Psoas muscle (tissue), 8 donors: ENCODE measurements around the gene CTIF. TPM values are rescaled to one million over a fixed set of nuclear protein-coding genes. Genes with fewer than 3 reads are reported as not detected.

Experiments used
- ATAC-seq, 4 donors: fragments of 200-7000 bp; cut with Tn5 transposase; one replicate each; pipeline ENCODE4 v1.9.1; 2020; ENCODE audit warnings: moderate library complexity in 3 of 4, mild to moderate bottlenecking in 2 of 4
- DNase-seq, 2 donors: peaks; one replicate each; pipeline ENCODE4 v3.0.0-alpha.2; 2020
- H3K27ac ChIP-seq: fragments of 200-600 bp; one replicate; pipeline ENCODE4 v1.8.0; 2022
- H3K27me3 ChIP-seq, 3 donors: fragments of 200-600 bp in 1 of 3; one replicate each; pipeline versions ENCODE4 v1.6.1 to v1.8.0; 2013 to 2022; ENCODE audit warnings: low read length in 2 of 3, mild to moderate bottlenecking in 2 of 3, moderate library complexity in 1 of 3; ENCODE audit not compliant: insufficient read depth in 3 of 3
- H3K36me3 ChIP-seq, 2 donors: fragments of 200-600 bp in 1 of 2; one replicate each; pipeline versions ENCODE4 v1.6.1 to v1.8.0; 2013 to 2022; ENCODE audit warnings: low read depth in 1 of 2, mild to moderate bottlenecking in 1 of 2, moderate library complexity in 1 of 2; ENCODE audit not compliant: insufficient read depth in 1 of 2
- H3K4me1 ChIP-seq: fragments of 200-600 bp; one replicate; pipeline ENCODE4 v1.8.0; 2022
- H3K4me3 ChIP-seq: fragments of 200-600 bp; one replicate; pipeline ENCODE4 v1.8.0; 2022; ENCODE audit warnings: mild to moderate bottlenecking
- H3K9me3 ChIP-seq: fragments of 200-600 bp; one replicate; pipeline ENCODE4 v1.8.0; 2022
- CTCF ChIP-seq: fragments of 200-600 bp; IDR thresholded peaks from one replicate; pipeline ENCODE4 v1.8.0; 2022; ENCODE audit warnings: antibody characterized with exemption
- WGBS, 3 donors: extraction: QIAGEN DNeasy Blood & Tissue Kit; methylation state at CpG; one replicate each; pipeline versions ENCODE4 v1.1.6 to v1.1.7; 2013; 5-methylcytosine and 5-hydroxymethylcytosine counted together
- intact Hi-C, 2 donors: fragments of 100-400 bp; cut with DNase I; formaldehyde crosslinking; loops; one replicate each; pipeline versions ENCODE4 v1.11.0 to v1.14.2; 2022
- polyA plus RNA-seq, 3 donors: library from polyadenylated mRNA; stranded (reverse); fragments of 200-250 nt; gene quantifications; one replicate each; pipeline ENCODE4 v1.2.3, GENCODE V29; 2013
- total RNA-seq, 4 donors: library from RNA; stranded (reverse); fragmentation: NEBNext Ultra II Directional in 2 of 4; extraction: Animal tissue kit (Norgen Biotek cat#: 25700) in 2 of 4; gene quantifications; one replicate each; pipeline versions ENCODE4 v1.2.1 to v1.2.4, GENCODE V29; 2021 to 2023
- donor health status: healthy with polysubstance abuse.
- donor health status: DM: no; HTN: no; CAD: no; lungs with moderate emphysema.
- donor health status: Bipolar disorder and iron deficiency.
- donor health status: healthy.
- donor health status: DM: yes; HTN: yes; CAD: no.
- donor health status: DM: no; HTN: no; CAD: no.
- donor health status: DM: no; HTN: no; CAD: no.
- donor health status: DM: yes; HTN: yes; CAD: no.

Gene CTIF
- total and polyA plus RNA-seq, 7 donors, result 11.3 to 40.5 (median 26.9) TPM

- ATAC-seq (no peak), DNase-seq (no peak)
- peaks cover 56% of the 10 kb centered on the region for H3K4me1 ChIP-seq
- H3K27ac ChIP-seq, result no peak overlapping the region
- no peak for TF ChIP-seq CTCF
- H3K27me3 ChIP-seq, result no peaks in the 10 kb centered on the region
- intact Hi-C loops, result loop anchor here in 1 of 2 donors (5.0 kb wide), 1 partner anchor 49 kb away; no protein-coding TSS in a partner anchor
- H3K36me3 ChIP-seq, result no peaks in the 10 kb centered on the region
- no peaks in the 10 kb centered on the region for H3K9me3 ChIP-seq
- H3K4me3 ChIP-seq, result no peak overlapping the region
- 41 to 65% (median 42%) methylated on average over 5 of the region's 5 CpGs for WGBS, 3 donors
Measured at GRCh38 chr18:48608581-48608980, 69.8 kb downstream of the CTIF start.

GRCh38 chr18:48609114-48609513 lies 70.3 kb downstream of the CTIF start:
- H3K4me3 ChIP-seq, result no peak overlapping the region
- intact Hi-C loops, result loop anchor here in 1 of 2 donors (5.0 kb wide), 1 partner anchor 48 kb away; no protein-coding TSS in a partner anchor
- WGBS, 3 donors, result 94 to 98% (median 94%) methylated on average over 3 of the region's 3 CpGs
- DNase-seq, result no peak
- H3K9me3 ChIP-seq, result no peaks in the 10 kb centered on the region
- no peaks in the 10 kb centered on the region for H3K27me3 ChIP-seq
- H3K27ac ChIP-seq, result no peak overlapping the region
- ATAC-seq, result no peak
- TF ChIP-seq CTCF, result no peak
- no peaks in the 10 kb centered on the region for H3K36me3 ChIP-seq
- peaks cover 58% of the 10 kb centered on the region for H3K4me1 ChIP-seq

GRCh38 chr18:48609820-48610815 lies 71.3 kb downstream of the CTIF start:
- no peak overlapping the region for H3K4me3 ChIP-seq
- H3K9me3 ChIP-seq, result no peaks in the 10 kb centered on the region
- DNase-seq (no peak), ATAC-seq (peak in 3 of 4 donors; percentile 35 to 73 (median 65))
- H3K4me1 ChIP-seq, result peaks cover 58% of the 10 kb centered on the region
- no peak for TF ChIP-seq CTCF
- H3K36me3 ChIP-seq, result no peaks in the 10 kb centered on the region
- no peak overlapping the region for H3K27ac ChIP-seq
- H3K27me3 ChIP-seq, result no peaks in the 10 kb centered on the region
- intact Hi-C loops, result loop anchor here in 1 of 2 donors (5.0 kb wide), 1 partner anchor 47 kb away; no protein-coding TSS in a partner anchor
- 79 to 82% (median 81%) methylated on average over 17 of the region's 17 CpGs for WGBS, 3 donors

GRCh38 chr18:48611203-48611602 lies 72.4 kb downstream of the CTIF start:
- Histone ChIP-seq H3K9me3 (no peaks in the 10 kb centered on the region), H3K27me3 (no peaks in the 10 kb centered on the region), H3K4me3 (no peak overlapping the region), H3K4me1 (peaks cover 58% of the 10 kb centered on the region), H3K27ac (no peak overlapping the region), H3K36me3 (no peaks in the 10 kb centered on the region)
- intact Hi-C loops, result no loop called here
- ATAC-seq, result no peak
- 84 to 90% (median 87%) methylated on average over 5 of the region's 5 CpGs for WGBS, 3 donors
- TF ChIP-seq CTCF, result no peak
- DNase-seq, result no peak
